NOMO-1 treated with dmso at 0.1 percent for 144 hours (cell line): Measurements from ENCODE around the gene VMAC.
A peak's percentile ranks its signal among the peaks of the same experiment; 100 is the strongest.
"Not testable (repeated sequence)": the region's sequence is repeated elsewhere in the genome, so short reads cannot be mapped to it uniquely, and the experiment has no call there.

ENCODE experiments used
- DNase-seq: peaks from one replicate; lab custom pipeline; 2025; ENCODE audit not compliant: unreplicated experiment; lab: John Stamatoyannopoulos, UW

The VMAC gene

GRCh38 chr19:5904352-5905113, at the start of gene VMAC:
Gene VMAC, plus strand, starts transcription at chr19:5904872. Its CDS starts 19 bp downstream, at chr19:5904891.
- peak; percentile 100 for DNase-seq

- not testable (repeated sequence) for DNase-seq
Observed at GRCh38 chr19:5855151-5855550, 49.5 kb upstream of the VMAC start.

- no peak for DNase-seq
Observed at GRCh38 chr19:5857203-5858081, 47.2 kb upstream of the VMAC start.

- DNase-seq = no peak
Observed at GRCh38 chr19:5863030-5863665, 41.5 kb upstream of the VMAC start.

- no peak for DNase-seq
Observed at GRCh38 chr19:5864013-5864720, 40.5 kb upstream of the VMAC start.

GRCh38 chr19:5864725-5865486, 39.8 kb upstream of the VMAC start:
- no peak for DNase-seq

GRCh38 chr19:5865772-5866171, 38.9 kb upstream of the VMAC start:
- DNase-seq = no peak

- no peak for DNase-seq
Observed at GRCh38 chr19:5867201-5868136, 37.2 kb upstream of the VMAC start.

- no peak for DNase-seq
Observed at GRCh38 chr19:5870986-5871394, 33.7 kb upstream of the VMAC start.

GRCh38 chr19:5873617-5874199, 31.0 kb upstream of the VMAC start:
- no peak for DNase-seq

- peak; percentile 31 for DNase-seq
Observed at GRCh38 chr19:5874496-5874895, 30.2 kb upstream of the VMAC start.

GRCh38 chr19:5877427-5877826, 27.2 kb upstream of the VMAC start:
- DNase-seq = no peak

GRCh38 chr19:5877882-5878281, 26.8 kb upstream of the VMAC start:
- DNase-seq = no peak

GRCh38 chr19:5880196-5880595, 24.5 kb upstream of the VMAC start:
- no peak for DNase-seq

- DNase-seq = no peak
Observed at GRCh38 chr19:5880604-5881078, 24.0 kb upstream of the VMAC start.

GRCh38 chr19:5881543-5882299, 23.0 kb upstream of the VMAC start:
- DNase-seq = no peak

GRCh38 chr19:5882421-5882968, 22.2 kb upstream of the VMAC start:
- DNase-seq = no peak
